Hepatocyte (in vitro differentiated cells): ENCODE data around the gene SFN.

ENCODE experiments used
- CTCF ChIP-seq: fragments of 200-600 bp; sonication (generic); IDR thresholded peaks from 2 replicates; pipeline ENCODE4 v1.5.1; 2016; ENCODE audit warnings: antibody characterized with exemption, mild to moderate bottlenecking; ENCODE audit not compliant: poor library complexity
- EZH2 ChIP-seq: fragments of 200-600 bp; sonication (generic); IDR thresholded peaks from 2 replicates; pipeline ENCODE4 v1.6.1; 2016; ENCODE audit warnings: antibody characterized with exemption, mild to moderate bottlenecking, borderline replicate concordance
- EZH2phosphoT487 ChIP-seq: fragments of 200-600 bp; sonication (generic); IDR thresholded peaks from one replicate; pipeline ENCODE4 v1.6.1; 2018; ENCODE audit warnings: antibody characterized with exemption, mild to moderate bottlenecking, low read depth, moderate library complexity; ENCODE audit not compliant: unreplicated experiment, severe bottlenecking

- TF ChIP-seq CTCF (no peak), EZH2phosphoT487 (no peak), EZH2 (no peak)
Measured at GRCh38 chr1:26888231-26888630, 25.3 kb downstream of the SFN start.
